Lower leg skin (tissue), 3 donors: ENCODE data around the gene NEXN.

Experiments used
- CTCF ChIP-seq, 3 donors: fragments of 450-650 bp; IDR thresholded peaks; one replicate each; pipeline ENCODE4 v1.5.1; 2016; ENCODE audit warnings: antibody characterized with exemption in 3 of 3, mild to moderate bottlenecking in 3 of 3, moderate library complexity in 2 of 3
- POLR2A ChIP-seq, 2 donors: fragments of 450-650 bp; IDR thresholded peaks; one replicate each; pipeline ENCODE4 v1.6.1; 2016 to 2017; ENCODE audit warnings: antibody characterized with exemption in 2 of 2, mild to moderate bottlenecking in 1 of 2, moderate library complexity in 1 of 2

- TF ChIP-seq CTCF (IDR thresholded peaks at IDR 0.05) (no peak), POLR2A (IDR thresholded peaks at IDR 0.05) (no peak)
These were observed 99.5 kb downstream of the NEXN start for GRCh38 chr1:77987919-77988318.
